Astrocyte of the cerebellum (primary cell): ENCODE measurements around the gene PAQR5.

Experiments
- DNase-seq: peaks from one replicate; pipeline ENCODE4 v3.0.0-alpha.2; 2011; ENCODE audit warnings: low read depth
- H3K4me3 ChIP-seq: 2 replicates; pipeline ENCODE4 v1.5.1; 2011; ENCODE audit warnings: mild to moderate bottlenecking, low read depth, low read length, moderate library complexity
- CTCF ChIP-seq: IDR thresholded peaks from 2 replicates; pipeline ENCODE4 v1.5.1; 2012; ENCODE audit warnings: low read length, low read depth, moderate library complexity, mild to moderate bottlenecking; ENCODE audit errors: missing control alignments
- in situ Hi-C: cut with HindIII; loops from 2 replicates; pipeline ENCODE4 v1.10.0; 2017; ENCODE audit warnings: low sequenced_read_pairs

The PAQR5 gene

GRCh38 chr15:69305933-69306568 lies 7.3 kb downstream of the PAQR5 start:
- H3K4me3 ChIP-seq = no peak overlapping the region
- no peak for TF ChIP-seq CTCF
- no peak for DNase-seq
- in situ Hi-C loops = no loop called here

GRCh38 chr15:69307939-69308338 lies 9.2 kb downstream of the PAQR5 start:
- in situ Hi-C loops = no loop called here
- no peak for DNase-seq
- H3K4me3 ChIP-seq = no peak overlapping the region
- TF ChIP-seq CTCF = no peak

GRCh38 chr15:69308949-69309348 lies 10.2 kb downstream of the PAQR5 start:
- in situ Hi-C loops = no loop called here
- no peak for TF ChIP-seq CTCF
- DNase-seq = no peak
- H3K4me3 ChIP-seq = no peak overlapping the region

DNA sequence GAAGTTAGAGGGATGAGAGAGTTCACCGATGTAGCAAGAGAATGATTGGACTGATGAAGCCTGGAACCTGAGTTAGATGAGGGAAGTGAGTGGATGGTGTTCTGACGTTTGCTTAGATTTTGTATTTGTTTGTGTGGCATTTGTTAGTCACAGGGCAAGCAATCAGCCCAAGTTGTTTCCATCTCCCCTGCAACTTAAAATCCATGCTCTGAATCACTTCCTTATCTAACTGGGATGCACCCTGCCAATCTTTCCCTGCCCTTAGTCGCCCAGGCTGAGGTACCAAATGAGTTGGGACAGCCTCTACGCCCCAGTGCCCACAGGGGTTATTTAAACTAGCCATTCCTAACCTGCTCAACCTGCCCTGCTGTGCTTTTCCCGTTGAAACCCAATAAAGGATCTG lies 12.6 kb downstream of the PAQR5 start:
- in situ Hi-C loops = no loop called here
- TF ChIP-seq CTCF = no peak
- DNase-seq = no peak
- H3K4me3 ChIP-seq = no peak overlapping the region

DNA sequence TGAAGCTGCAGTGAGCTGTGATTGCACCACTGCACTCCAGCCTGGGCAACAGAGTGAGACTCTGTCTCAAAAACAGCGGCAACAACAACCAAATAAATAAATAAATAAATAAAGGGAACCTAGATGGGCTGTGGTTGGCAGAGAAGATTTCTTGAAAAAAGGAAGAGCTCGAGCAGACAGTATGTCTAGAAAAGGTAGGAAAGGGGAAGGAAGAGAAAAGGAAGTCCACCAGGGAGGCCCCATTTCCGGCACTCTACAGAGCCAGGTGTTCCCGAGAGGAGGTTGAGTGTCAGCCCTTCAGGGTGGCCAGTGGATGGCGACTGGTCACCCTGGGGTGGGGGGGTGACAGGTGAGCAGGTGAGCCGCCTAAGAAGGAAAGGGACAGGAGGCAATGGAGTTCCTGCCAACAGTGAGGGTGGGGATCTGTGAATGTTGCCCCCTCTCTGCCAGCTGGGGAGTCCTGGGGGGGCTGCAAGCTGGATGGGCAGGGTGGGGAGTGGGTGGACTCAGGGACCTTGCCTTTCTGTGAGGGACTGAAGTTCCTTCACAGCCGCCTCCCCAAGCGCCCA lies 14.8 kb downstream of the PAQR5 start:
- DNase-seq = no peak
- in situ Hi-C loops = no loop called here
- TF ChIP-seq CTCF = no peak
- no peak overlapping the region for H3K4me3 ChIP-seq

GRCh38 chr15:69314131-69314530 lies 15.4 kb downstream of the PAQR5 start:
- H3K4me3 ChIP-seq = no peak overlapping the region

More at GRCh38 chr15:69314131-69314530, 15.4 kb downstream of the PAQR5 start:
- no peak for DNase-seq
- TF ChIP-seq CTCF = no peak
- in situ Hi-C loops = no loop called here
